HG03457 (cell line): ENCODE measurements around the gene CHRNB4.

Experiments used
- ATAC-seq: cut with Tn5 transposase; IDR thresholded peaks from one replicate; pipeline ENCODE4 v1.9.1; 2021; ENCODE audit warnings: moderate number of reproducible peaks; ENCODE audit not compliant: unreplicated experiment

Gene CHRNB4

DNA sequence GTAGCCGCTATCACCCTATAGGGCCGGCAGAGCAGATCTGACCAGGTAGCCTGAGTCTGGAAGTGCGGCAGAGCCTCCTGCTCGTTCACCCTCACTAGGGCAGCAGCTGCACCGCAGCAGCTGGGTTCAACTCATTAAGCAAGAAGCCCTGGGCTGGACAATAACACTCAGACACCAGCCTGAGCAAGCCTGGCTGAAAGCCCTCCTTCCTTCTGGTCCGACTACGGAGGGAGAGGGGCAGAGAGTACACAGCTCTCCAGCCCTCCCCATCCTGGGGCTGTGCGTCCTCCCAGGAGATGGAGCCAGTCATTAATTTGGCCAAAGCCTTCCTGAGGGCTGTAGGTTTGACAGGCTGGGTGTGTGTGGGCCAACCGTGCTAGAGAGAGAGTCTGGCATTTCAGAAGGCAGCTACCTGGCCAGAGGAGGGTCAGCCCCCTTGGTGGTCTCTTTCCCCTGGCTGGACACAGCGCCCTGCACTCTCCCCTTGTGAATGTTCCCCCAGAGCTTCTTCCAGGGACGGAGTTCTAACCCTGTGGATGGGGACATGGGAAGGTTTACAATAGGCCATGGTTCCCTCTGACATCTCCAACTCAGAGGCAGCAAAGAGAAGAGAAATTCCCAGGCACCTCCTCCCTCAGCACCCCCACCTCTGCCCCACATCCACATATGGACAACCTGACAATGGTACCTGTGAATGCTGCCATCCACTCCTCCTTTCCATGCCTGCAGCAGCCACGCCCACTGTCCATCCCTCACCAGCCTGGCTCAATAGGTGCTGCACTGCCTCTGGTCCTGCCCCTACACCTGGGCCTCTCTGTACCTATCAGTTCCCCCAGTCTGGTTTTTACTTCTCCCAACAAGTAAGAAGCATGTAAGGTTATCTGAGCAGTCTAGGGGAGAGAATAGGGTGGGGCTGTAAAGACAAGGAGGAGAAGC lies 6.5 kb downstream of the CHRNB4 start:
- no peak for ATAC-seq

DNA sequence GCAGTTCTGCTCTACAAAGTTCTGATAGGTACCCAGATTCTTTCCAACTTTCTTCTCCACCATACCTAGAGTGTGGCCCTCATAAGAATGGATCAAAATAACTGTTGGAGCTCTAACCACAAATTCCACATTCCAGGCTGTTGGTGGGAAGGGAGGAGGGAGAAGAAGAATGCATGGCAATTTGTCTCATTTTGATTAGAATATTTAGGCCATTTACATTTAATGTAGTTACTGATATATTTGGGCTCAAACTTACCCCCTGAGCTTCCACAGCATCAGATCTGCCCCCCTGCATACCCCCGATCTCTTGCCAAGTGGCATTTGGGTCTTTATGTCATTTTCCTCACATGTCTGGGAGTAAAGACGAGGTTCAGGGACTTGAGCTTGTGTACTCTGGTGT lies 7.7 kb downstream of the CHRNB4 start:
- no peak for ATAC-seq

DNA sequence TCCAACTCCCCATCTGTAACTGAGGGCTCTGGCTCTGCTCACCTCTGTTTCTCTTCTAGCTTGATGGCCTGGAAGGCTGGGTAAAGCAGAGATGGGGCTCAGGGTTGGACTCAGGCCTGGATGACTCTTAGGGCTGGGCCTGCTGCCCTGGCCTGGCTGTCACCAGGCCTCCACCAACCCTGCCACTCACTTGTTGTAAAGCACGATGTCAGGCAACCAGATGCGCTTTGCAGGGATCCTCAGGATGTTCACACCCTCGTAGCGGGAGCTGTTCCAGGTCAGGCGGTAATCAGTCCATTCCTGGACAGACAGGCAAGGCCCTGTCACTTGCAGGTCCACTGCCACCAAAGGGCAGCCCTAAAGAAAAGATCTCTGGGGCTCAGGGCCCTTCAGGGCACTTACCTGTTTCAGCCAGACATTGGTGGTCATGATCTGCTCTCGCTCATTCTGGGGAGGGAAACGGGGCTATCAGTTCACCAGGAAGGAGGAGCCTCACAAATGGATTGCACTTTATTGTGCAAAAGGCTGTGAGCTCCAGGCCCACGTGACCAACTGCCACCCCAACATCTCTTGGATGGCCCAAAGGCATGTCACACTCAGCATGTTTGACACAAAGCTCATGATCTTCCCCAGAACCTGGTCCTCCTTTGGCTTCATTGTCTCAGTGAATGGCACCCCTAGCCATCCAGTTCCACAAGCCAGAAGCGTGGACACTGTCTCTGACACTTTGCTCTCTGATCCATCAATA lies 9.9 kb downstream of the CHRNB4 start:
- no peak for ATAC-seq

DNA sequence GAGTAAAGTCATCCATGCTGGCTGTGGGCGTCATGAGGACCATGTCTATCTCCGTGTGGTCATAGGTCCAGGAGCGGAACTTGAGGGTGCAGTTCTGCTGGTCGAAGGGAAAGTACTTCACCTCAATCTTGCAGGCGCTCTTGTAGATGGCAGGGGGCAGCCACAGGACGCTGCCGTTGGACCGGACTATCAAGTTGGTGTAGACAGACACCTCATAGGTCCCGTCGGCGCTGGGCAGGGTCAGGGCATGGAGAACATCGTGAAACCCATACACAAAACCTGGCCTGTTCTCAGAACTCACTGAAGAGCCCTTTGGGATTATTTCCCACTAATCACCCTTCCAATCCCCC lies 11.3 kb downstream of the CHRNB4 start:
- ATAC-seq, result no peak

DNA sequence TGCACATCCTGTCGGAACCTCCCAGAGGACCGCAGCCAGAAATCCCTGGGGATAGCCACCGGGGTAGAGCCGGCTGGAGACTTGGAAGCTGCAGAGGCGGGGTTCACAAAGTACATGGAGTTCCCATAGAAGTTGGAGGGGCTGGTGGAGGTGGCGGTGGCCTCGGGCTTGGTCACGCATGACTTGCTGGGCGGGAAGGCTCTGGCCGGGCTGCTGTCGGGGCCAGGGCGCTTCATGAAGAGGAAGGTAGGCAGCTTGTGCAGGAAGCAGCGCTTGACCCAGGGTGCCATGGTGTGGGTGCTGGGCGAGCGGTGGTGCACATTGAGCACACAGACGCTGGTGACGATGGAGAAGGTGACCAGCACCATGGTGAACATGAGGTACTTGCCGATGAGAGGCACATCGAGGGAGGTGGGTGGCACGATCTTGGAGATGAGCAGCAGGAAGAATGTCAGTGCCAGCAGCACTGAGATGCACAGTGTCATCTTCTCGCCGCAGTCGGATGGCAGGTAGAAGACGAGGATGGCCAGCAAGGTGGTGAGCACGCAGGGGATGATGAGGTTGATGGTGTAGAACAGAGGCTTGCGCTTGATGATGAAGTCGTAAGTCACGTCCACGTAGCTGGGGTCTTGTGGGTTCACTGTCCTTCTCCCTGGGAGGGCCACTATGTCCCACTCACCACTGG lies 11.8 kb downstream of the CHRNB4 start:
- ATAC-seq, result no peak

DNA sequence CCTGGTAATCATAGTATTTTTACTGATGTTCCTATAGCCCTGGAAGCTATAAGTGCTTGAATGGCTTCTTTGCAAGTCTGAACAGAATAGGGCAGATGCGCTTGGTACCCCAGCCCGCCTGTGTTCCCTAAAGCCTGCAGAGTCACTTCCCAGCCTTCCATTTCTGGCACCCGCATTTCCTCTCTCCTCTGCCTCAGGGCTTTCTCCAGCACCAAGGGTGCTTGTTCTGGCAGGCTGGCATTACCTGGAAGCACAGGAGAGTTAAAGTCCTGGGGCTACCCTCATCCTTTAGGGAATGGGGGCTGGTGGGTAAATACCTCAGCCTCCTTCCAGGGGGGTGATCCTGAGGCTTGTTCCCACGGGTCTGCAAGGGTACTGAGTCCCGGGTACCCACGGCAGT lies 12.8 kb downstream of the CHRNB4 start:
- ATAC-seq, result no peak

DNA sequence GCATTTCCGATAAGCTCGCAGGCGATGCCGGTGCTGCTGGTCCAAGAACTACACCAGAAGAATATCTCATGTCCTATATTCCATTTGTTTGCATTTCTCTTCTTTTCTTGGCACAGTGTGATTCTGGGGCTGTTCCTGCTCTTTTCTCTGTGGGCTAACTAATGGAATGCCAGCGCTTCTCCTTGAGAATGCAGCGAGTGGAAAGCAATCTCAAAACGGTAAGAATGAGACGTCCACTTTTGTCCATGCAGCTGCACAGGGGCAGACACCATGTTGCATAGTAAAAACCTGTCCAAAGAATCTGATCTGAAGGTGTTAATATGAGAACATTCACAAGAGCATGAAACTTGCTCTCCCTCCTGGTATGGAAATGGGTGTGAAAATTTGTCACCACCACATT lies 13.7 kb downstream of the CHRNB4 start:
- ATAC-seq, result no peak

DNA sequence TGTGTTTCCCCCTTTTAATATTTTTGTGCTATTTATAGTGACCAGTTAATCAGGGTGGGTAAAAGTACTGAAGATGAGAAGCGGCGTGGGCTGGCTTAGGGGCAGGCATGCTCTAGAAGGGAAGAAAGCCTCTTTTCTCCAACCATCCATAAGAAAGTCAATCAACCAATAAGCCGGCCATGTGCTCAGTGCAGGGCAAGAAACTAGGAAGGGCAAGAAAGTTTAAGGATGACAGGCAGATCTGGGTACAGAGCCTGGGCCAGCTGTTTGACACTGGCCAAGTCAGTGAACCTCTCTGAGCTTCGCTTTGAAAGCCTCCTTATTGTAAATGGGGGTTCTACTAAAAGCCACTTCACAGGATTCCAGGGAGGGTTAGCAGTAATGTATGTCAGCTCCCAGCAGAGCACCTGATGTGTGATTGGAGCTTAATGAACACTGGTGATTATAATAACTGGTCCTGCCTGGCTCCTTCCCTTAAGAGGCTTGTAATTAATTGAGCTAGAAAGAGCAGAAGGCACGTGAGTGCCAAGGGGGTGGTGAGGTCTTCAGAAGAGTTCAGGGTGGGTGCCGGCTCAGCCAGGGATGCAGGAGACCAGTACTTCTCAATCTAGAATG lies 14.5 kb downstream of the CHRNB4 start:
- no peak for ATAC-seq

DNA sequence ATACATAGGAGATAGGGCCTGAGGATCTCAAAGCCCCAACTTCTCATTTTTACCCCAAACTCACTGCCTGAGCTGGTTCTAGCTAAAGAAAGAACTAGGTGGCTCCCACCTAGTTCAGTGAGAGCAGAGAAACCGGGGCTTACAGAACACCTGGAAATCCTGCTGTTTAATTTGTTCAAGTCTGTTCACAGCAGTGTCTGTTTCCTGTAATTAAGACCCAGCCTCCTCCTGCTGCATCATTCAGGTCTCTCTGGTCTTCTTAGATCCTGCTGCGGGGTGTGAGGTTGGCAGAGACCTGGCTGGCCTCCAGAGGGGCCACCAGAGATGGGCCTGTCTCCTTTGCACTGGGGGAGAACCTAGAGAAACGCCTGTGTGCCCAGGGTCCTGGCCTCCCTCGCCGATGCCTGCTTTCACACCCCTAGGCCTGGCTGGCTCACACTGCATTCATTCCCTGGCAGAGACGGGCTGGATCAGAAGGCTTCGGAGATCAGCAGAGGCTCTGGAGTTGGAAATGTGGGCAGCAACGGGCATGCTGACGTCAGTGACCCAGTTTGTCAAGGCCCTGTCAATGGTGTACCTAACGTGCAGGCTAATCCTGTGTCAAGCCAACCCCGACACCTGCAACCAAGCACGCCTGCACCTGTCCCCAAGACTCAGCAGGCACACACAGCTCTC lies 15.3 kb downstream of the CHRNB4 start:
- no peak for ATAC-seq

DNA sequence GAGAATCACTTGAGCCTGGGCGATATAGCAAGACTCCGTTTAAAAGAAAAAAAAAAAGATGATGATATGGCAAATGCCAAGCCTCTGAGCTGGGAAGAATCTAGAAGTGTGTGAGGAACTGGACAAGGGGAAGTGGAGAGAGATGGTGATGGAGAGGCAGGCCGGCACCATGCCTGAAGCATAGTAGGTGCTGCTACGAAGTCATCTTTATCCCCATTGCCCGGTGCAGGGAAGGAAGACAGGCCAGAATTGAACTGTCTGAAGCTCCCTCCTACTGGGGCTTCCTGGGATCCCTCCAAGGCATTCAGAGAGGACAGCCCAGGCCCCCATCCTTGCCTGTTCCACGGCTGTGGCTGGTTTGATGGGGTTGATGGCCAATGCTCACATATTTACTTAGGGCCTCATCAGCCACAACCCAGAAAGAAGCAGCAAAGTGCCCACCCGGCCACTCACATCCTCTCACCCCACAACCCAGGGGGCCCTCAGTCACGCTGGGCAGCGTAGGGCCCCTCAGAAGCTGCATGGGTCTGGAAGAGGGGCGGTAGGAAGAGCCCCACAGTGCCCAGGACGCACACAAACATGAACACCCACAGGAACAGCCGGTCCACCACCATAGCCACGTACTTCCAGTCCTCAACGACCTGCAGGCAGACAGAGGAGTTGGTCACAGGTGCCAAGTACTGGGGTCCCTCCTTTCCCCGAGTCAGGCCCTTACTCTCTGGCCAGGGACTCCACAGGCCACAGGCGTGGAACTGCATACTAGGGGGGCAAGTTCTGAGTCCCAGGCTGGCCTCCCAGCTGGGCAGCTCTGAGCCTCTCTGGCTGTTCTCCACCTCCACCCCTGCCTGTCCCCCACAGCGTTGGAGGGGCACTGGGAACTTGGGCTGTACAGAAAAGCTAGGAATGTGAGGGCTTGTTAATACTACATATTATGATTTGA lies 16.1 kb downstream of the CHRNB4 start:
- no peak for ATAC-seq

DNA sequence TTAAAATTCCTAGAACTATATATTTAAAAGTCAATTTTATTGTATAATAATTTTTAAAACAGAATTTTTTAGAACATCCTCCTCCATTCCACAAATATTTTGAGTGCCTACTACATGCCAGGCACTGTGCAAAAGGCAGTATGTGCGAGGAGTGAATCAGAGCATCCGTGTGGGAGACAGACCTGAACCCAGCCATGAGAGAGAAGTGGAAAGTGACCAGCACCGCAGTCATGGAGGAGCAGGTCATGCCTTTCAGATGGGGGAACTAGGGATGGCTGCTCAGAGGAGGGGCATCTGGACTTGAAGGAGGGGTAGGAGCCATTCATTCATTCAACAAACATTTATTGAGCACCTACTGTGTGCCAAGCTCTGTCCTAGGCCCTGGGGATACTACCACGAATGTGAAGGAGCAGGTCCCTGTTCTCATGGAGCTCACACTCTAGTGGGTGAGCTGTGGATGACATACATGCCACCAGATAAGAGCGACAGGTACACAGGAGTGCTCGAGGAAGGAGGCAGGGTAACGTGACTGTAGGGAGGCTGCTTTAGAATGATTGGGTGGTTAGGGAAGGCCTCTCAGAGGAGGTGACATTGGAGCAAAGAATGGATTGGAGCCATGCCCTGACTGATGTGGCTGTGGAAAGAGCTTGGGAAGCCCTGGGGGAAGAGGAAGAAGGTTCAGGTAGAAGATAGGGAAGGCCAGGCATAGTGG lies 17.1 kb downstream of the CHRNB4 start:
- ATAC-seq, result no peak

DNA sequence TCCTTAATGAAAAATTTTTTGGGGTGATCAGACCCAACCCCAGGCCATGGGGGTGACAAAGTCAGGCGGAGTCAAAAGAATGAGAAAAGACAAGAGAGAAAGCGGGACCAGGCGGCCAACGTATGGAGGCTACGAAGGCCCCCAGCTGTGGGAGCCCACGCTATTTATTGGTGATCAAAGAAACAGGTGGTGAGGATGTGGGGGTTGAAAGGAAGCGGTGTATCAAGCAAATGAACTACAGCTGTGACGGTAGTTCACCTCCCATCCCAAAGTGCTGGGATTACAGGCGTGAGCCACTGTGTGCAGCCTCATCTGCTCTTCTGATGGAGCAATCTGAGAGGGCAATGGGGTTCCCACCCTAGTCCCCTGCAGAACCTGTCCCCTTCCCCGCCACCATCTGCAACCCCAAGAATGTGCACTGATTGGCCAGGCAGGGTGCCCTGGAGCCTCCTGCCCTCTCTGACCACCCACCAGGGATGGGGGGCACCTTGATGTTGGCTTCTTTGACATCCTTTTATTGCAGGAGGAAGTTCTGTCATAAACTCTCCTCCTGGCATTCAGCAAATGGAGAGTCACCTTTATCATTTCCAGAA lies 19.1 kb downstream of the CHRNB4 start:
- no peak for ATAC-seq

DNA sequence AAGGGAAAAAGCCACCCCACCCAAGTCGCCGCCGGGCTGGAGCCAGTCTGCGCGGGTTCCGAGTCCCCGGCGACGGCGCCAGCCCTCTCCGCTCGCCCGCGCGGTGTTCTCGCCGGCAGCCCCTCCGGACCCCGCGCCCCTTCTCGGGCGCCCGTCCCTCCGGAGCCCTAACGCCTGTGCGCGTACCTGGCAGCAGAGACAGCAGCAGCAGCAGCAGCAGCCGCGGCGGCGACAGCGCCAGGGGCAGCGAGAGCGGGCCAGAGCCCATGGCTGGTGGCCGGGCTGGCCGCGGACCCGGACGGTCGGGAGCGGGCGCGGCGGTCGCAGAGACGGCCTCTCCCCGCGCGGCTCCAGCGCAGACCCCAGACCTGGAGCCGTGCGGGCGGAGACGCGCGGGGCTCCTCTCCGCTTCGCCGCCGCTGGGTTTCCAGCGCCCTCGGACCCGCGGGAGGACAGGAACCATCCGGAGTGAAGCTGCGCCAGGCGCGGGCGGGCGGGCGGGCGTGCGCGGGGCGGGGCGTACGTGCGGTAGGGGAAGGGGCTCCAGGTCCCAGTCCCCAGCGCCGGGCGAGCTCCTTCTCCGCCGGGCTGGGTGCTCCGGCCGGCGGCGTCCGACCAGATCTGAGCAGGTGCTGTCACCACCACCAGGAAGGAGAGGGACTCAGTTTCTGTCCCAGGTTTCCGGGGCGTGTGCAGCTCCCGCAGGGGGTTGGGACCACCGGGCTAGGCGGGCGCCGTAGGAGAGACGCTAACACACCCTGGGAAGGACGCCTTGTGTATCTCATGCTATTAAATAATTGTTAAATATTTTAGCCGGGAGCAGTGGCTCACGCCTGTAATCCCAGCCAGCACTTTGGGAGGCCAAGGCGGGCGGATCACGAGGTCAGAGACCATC lies 20.2 kb downstream of the CHRNB4 start, which contains the start of gene CHRNA3:
Gene CHRNA3 (minus strand): TSS at position 470 of the 895 bp plus-strand sequence. CDS start 202 bp downstream, at position 268.
- no peak for ATAC-seq

DNA sequence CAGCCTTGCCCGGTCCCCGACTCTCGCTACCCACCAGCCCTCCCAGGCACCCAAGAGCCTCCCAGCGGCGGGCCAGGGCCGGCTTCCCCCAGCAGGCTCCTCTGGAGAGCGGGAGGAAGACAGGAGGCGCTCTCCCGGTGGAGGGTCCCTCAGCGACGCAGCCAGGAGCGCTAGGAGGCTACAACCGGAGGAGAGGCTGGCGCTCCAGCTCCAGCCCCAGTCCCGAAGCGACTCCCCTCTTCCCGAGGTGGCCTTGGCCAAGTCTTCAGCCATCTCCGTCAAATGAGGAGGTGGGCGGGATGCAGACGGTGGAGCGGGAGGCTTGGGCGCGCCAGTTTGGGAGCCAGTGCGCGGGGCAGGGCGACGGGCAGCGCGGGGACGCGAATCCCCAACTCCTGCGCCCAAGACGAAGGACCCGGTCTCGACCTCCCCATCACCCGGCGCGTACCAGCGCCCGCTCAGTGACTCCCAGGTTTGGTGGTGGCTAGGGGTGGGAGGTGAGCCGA lies 20.9 kb downstream of the CHRNB4 start:
- no peak for ATAC-seq

DNA sequence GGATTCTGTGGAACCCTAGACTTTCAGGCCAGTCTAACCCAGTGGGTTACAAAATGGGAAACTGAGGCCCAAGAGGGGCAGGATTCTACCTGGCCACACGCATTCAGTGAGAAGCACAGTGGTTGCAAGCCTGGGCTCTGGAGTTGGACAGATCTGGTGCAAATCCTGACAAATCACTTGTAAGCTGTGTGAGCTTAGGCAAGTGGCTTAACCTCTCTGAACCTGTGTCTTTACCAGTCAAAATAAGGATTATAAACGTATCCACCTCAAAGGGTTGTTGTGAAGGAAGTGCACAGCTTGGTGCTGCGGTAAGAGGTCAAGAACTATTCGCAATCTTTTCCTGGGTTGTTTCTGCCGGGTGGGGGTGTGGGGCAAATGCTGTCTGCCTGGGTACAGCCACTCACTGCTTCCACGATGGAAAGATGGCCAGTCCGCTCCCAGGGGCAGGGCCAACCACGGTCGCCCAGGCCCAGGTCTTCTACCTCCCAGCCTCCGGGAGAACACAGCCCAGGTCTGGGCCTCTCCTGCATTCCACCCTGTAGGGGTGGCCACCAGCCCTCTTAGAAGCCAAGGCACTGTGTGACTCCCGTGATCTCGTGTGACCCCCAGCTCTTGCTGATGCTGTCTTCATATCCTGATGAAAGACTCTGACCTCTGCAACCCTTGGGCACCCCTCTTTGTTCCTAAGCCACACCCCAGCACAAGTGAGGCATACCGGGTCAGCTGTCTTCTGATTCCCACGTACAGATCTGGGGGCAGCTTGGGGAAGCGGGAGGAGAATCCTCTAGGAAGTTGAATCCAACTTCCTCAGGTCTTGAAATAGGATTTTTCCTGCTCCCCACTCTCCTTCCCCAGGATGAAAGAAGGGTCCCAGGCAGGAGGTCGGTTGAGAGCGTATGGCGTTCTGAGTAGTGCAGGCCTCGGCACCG lies 21.7 kb downstream of the CHRNB4 start:
- no peak for ATAC-seq

DNA sequence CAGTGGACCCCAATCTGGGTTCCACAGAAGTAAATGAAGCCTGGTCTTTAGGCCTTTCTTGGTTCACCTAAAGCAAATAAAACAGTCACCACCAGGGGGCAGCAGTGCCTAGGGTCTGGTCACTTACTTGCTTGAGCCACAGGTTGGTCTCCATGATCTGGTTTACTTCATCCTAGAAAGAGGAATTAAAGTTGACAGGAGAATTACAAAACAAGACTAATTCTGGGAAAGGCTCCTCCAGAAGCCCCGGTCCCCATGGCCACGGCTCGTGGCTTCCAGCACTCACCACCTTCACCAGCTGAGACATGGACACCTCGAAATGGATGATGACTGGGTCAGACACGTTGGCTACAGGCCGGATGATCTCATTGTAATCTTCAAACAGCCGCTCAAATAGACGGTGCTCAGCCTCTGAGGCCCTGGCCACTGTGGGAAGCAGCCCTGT lies 22.5 kb downstream of the CHRNB4 start:
- ATAC-seq, result no peak
